Activated CD8-positive, alpha-beta T cell treated with anti-CD3 and anti-CD28 coated beads, Interleukin-2, amount 10 ng/mL, durations not matched to agents 7 days and 5 days (primary cell): ENCODE data around the gene DCST2. TPM values are rescaled to one million over a fixed set of nuclear protein-coding genes. Genes with fewer than 3 reads are reported as not detected.
"Not testable (repeated sequence)": the region's sequence is repeated elsewhere in the genome, so short reads cannot be mapped to it uniquely, and the experiment has no call there.

ENCODE experiments used
- ATAC-seq: fragments of 150-1000 bp; cut with Tn5 transposase; one replicate; pipeline ENCODE4 v1.10.0; 2021; ENCODE audit warnings: moderate library complexity
- CTCF ChIA-PET: fragments of 350-600 bp; sonication (Branson Sonifier 250); formaldehyde crosslinking; loops from one replicate; lab custom pipeline; 2021; ENCODE audit warnings: antibody characterized with exemption; lab: Charles Lee
- POLR2A ChIA-PET: fragments of 350-600 bp; sonication (Branson Sonifier 250); formaldehyde crosslinking; loops from one replicate; lab custom pipeline; 2021; ENCODE audit warnings: antibody characterized with exemption; lab: Charles Lee
- DNase-seq: peaks from one replicate; pipeline ENCODE4 v3.0.0-alpha.2; 2020
- H3K27ac Mint-ChIP-seq: one replicate; pipeline ENCODE4 v1.8.0; 2021; ENCODE audit warnings: mild to moderate bottlenecking, mixed read lengths
- H3K27me3 Mint-ChIP-seq: one replicate; pipeline ENCODE4 v1.8.0; 2021; ENCODE audit warnings: low read depth, mixed read lengths
- H3K36me3 Mint-ChIP-seq: one replicate; pipeline ENCODE4 v1.8.0; 2021; ENCODE audit warnings: low read depth, mixed read lengths
- H3K4me1 Mint-ChIP-seq: one replicate; pipeline ENCODE4 v1.8.0; 2021; ENCODE audit warnings: low read depth, mixed read lengths
- H3K4me3 Mint-ChIP-seq: one replicate; pipeline ENCODE4 v1.8.0; 2021; ENCODE audit warnings: mild to moderate bottlenecking, mixed read lengths
- H3K9me3 Mint-ChIP-seq: one replicate; pipeline ENCODE4 v1.8.0; 2022; ENCODE audit warnings: mixed read lengths; ENCODE audit not compliant: insufficient read depth
- total RNA-seq, 2 experiments: library from RNA; stranded (reverse); gene quantifications; one replicate each; pipeline ENCODE4 v1.2.3, GENCODE V29; 2021

The DCST2 gene
- total RNA-seq, 2 experiments from 2014 or later: 0.24 to 0.37 TPM

- ATAC-seq (peak; percentile 64), DNase-seq (peak; percentile 84)
- no peaks in the 10 kb centered on the region for H3K9me3 Mint-ChIP-seq
- CTCF ChIA-PET: interaction anchor here (0.9 to 7.9 kb wide), 15 partner anchors 12 to 1342 kb away, joined by 3 to 139 read pairs (median 13); partner anchors contain the start of genes ADAM15, FLAD1, PBXIP1 and PYGO2
- H3K27ac Mint-ChIP-seq: peak overlapping the region; percentile 79
- no peaks in the 10 kb centered on the region for H3K27me3 Mint-ChIP-seq
- POLR2A ChIA-PET: interaction anchor here (0.7 to 2.1 kb wide), 4 partner anchors 10 to 64 kb away, joined by 4 to 11 read pairs (median 4); partner anchors contain the start of genes PBXIP1 and PMVK
- H3K36me3 Mint-ChIP-seq: peaks cover 4% of the 10 kb centered on the region
- peak overlapping the region; percentile 86 for H3K4me3 Mint-ChIP-seq
- H3K4me1 Mint-ChIP-seq: peaks cover 53% of the 10 kb centered on the region
Measured at GRCh38 chr1:155000726-155001424, 32.7 kb downstream of the DCST2 start.

- no peaks in the 10 kb centered on the region for H3K27me3 Mint-ChIP-seq
- ATAC-seq: no peak
- H3K36me3 Mint-ChIP-seq: peaks cover 4% of the 10 kb centered on the region
- ChIA-PET CTCF (interaction anchor here (0.9 to 7.9 kb wide), 16 partner anchors 12 to 332 kb away, joined by 3 to 139 read pairs (median 14); partner anchors contain the start of genes ADAM15, CKS1B, FLAD1 and PBXIP1), POLR2A (interaction anchor here (0.7 to 2.1 kb wide), 4 partner anchors 23 to 64 kb away, joined by 3 to 11 read pairs (median 6); partner anchors contain the start of genes PBXIP1, PMVK and PYGO2)
- H3K4me1 Mint-ChIP-seq: peaks cover 50% of the 10 kb centered on the region
- H3K27ac Mint-ChIP-seq: peak overlapping the region; percentile 85
- DNase-seq: no peak
- peak overlapping the region; percentile 86 for H3K4me3 Mint-ChIP-seq
- H3K9me3 Mint-ChIP-seq: no peaks in the 10 kb centered on the region
Measured at GRCh38 chr1:155000411-155000725, 33.2 kb downstream of the DCST2 start.

- Mint-ChIP-seq H3K27me3 (no peaks in the 10 kb centered on the region), H3K36me3 (peaks cover 4% of the 10 kb centered on the region), H3K4me3 (peak overlapping the region; percentile 86), H3K9me3 (no peaks in the 10 kb centered on the region), H3K4me1 (peaks cover 49% of the 10 kb centered on the region), H3K27ac (peak overlapping the region; percentile 85)
- DNase-seq: peak; percentile 61
- ChIA-PET CTCF (interaction anchor here (0.9 to 7.9 kb wide), 23 partner anchors 8 to 519 kb away, joined by 3 to 139 read pairs (median 8); partner anchors contain the start of genes ADAM15, CKS1B, FLAD1 and PBXIP1), POLR2A (interaction anchor here (0.7 to 2.1 kb wide), 8 partner anchors 16 to 63 kb away, joined by 3 to 11 read pairs (median 4); partner anchors contain the start of genes ADAM15, FLAD1, PBXIP1 and PMVK)
- ATAC-seq: no peak
Measured at GRCh38 chr1:154999571-155000410, 33.8 kb downstream of the DCST2 start.

GRCh38 chr1:154998818-154999570 is 34.6 kb downstream of the DCST2 start:
- H3K36me3 Mint-ChIP-seq: peaks cover 2% of the 10 kb centered on the region
- H3K9me3 Mint-ChIP-seq: no peaks in the 10 kb centered on the region
- ChIA-PET POLR2A (interaction anchor here (0.5 to 2.1 kb wide), 9 partner anchors 16 to 405 kb away, joined by 3 to 11 read pairs (median 3); partner anchors contain the start of genes ADAM15, FLAD1, PBXIP1 and PYGO2), CTCF (interaction anchor here (0.7 to 7.9 kb wide), 25 partner anchors 9 to 518 kb away, joined by 3 to 139 read pairs (median 5); partner anchors contain the start of genes ADAM15, CKS1B, FLAD1 and PBXIP1)
- peaks cover 42% of the 10 kb centered on the region for H3K4me1 Mint-ChIP-seq
- peak; percentile 15 for ATAC-seq
- peak; percentile 81 for DNase-seq
- H3K4me3 Mint-ChIP-seq: peak overlapping the region; percentile 62
- H3K27me3 Mint-ChIP-seq: no peaks in the 10 kb centered on the region
- H3K27ac Mint-ChIP-seq: peak overlapping the region; percentile 77

GRCh38 chr1:154998201-154998780 is 35.3 kb downstream of the DCST2 start:
- H3K4me3 Mint-ChIP-seq: peak overlapping the region; percentile 48
- H3K9me3 Mint-ChIP-seq: no peaks in the 10 kb centered on the region
- H3K27ac Mint-ChIP-seq: peak overlapping the region; percentile 57
- POLR2A ChIA-PET: interaction anchor here (1.1 to 2.1 kb wide), 4 partner anchors 23 to 43 kb away, joined by 3 to 11 read pairs (median 4); partner anchors contain the start of gene PBXIP1
- H3K4me1 Mint-ChIP-seq: peaks cover 38% of the 10 kb centered on the region
- peaks cover 2% of the 10 kb centered on the region for H3K36me3 Mint-ChIP-seq
- no peaks in the 10 kb centered on the region for H3K27me3 Mint-ChIP-seq
- CTCF ChIA-PET: interaction anchor here (0.7 to 7.9 kb wide), 21 partner anchors 14 to 518 kb away, joined by 3 to 139 read pairs (median 8); partner anchors contain the start of genes ADAM15, CKS1B, FLAD1 and PBXIP1
- no peak for DNase-seq
- no peak for ATAC-seq

- Mint-ChIP-seq H3K4me3 (peak overlapping the region; percentile 3), H3K4me1 (peaks cover 38% of the 10 kb centered on the region), H3K9me3 (no peaks in the 10 kb centered on the region), H3K27me3 (no peaks in the 10 kb centered on the region), H3K27ac (no peak overlapping the region), H3K36me3 (peaks cover 2% of the 10 kb centered on the region)
- DNase-seq (no peak), ATAC-seq (no peak)
- ChIA-PET POLR2A (interaction anchor here (0.6 to 4.2 kb wide), 3 partner anchors 13 to 1362 kb away, joined by 4 to 28 read pairs (median 4); partner anchors contain the start of genes CKS1B and FLAD1), CTCF (interaction anchor here (1.0 to 7.9 kb wide), 9 partner anchors 13 to 437 kb away, joined by 3 to 139 read pairs (median 8); partner anchors contain the start of genes CKS1B, FLAD1 and PYGO2)
Measured at GRCh38 chr1:154996966-154997701, 36.4 kb downstream of the DCST2 start.

- ChIA-PET POLR2A (interaction anchor here (1.6 to 4.2 kb wide), 2 partner anchors 12 to 21 kb away, joined by 8 to 28 read pairs; partner anchors contain the start of genes CKS1B and FLAD1), CTCF (interaction anchor here (0.9 to 7.9 kb wide), 8 partner anchors 11 to 435 kb away, joined by 3 to 139 read pairs (median 8); partner anchors contain the start of genes FLAD1, KRTCAP2 and PYGO2)
- H3K27me3 Mint-ChIP-seq, H3K4me3 Mint-ChIP-seq, H3K36me3 Mint-ChIP-seq, H3K27ac Mint-ChIP-seq, ATAC-seq, H3K9me3 Mint-ChIP-seq, DNase-seq: not testable (repeated sequence)
- peaks cover 36% of the 10 kb centered on the region for H3K4me1 Mint-ChIP-seq
Measured at GRCh38 chr1:154995301-154995983, 38.1 kb downstream of the DCST2 start.

GRCh38 chr1:154994591-154994990 is 39.0 kb downstream of the DCST2 start:
- no peak for ATAC-seq
- H3K27me3 Mint-ChIP-seq: no peaks in the 10 kb centered on the region
- H3K9me3 Mint-ChIP-seq: no peaks in the 10 kb centered on the region
- peaks cover 28% of the 10 kb centered on the region for H3K4me1 Mint-ChIP-seq
- H3K27ac Mint-ChIP-seq: no peak overlapping the region
- no peak for DNase-seq
- POLR2A ChIA-PET: interaction anchor here (1.6 to 4.2 kb wide), 2 partner anchors 11 to 20 kb away, joined by 8 to 28 read pairs; partner anchors contain the start of genes CKS1B and FLAD1
- CTCF ChIA-PET: interaction anchor here (0.8 to 5.4 kb wide), 11 partner anchors 11 to 435 kb away, joined by 3 to 35 read pairs (median 4); partner anchors contain the start of genes ADAM15, FLAD1, KRTCAP2 and PMVK
- no peak overlapping the region for H3K4me3 Mint-ChIP-seq
- peaks cover 13% of the 10 kb centered on the region for H3K36me3 Mint-ChIP-seq

- DNase-seq (no peak), ATAC-seq (no peak)
- Mint-ChIP-seq H3K36me3 (peaks cover 15% of the 10 kb centered on the region), H3K9me3 (no peaks in the 10 kb centered on the region), H3K27ac (no peak overlapping the region), H3K4me1 (peaks cover 27% of the 10 kb centered on the region), H3K27me3 (no peaks in the 10 kb centered on the region), H3K4me3 (no peak overlapping the region)
- POLR2A ChIA-PET: interaction anchor here (1.2 to 4.2 kb wide), 3 partner anchors 10 to 49 kb away, joined by 3 to 28 read pairs (median 8); partner anchors contain the start of genes CKS1B and FLAD1
- CTCF ChIA-PET: interaction anchor here (0.8 to 5.4 kb wide), 11 partner anchors 11 to 434 kb away, joined by 3 to 35 read pairs (median 4); partner anchors contain the start of genes ADAM15, FLAD1, KRTCAP2 and PBXIP1
Measured at GRCh38 chr1:154994269-154994587, 39.4 kb downstream of the DCST2 start.
